H1 (cell line): ENCODE data around the gene CC2D1A. TPM values are rescaled to one million over a fixed set of nuclear protein-coding genes. Genes with fewer than 3 reads are reported as not detected.

Source experiments
- CTCF ChIA-PET: fragments of 300-600 bp; sonication (Branson Sonifier 250); formaldehyde crosslinking; loops from one replicate; lab custom pipeline; 2021; ENCODE audit not compliant: partially characterized antibody; lab: Charles Lee
- POLR2A ChIA-PET: fragments of 300-600 bp; sonication (Branson Sonifier 250); formaldehyde crosslinking; loops from one replicate; lab custom pipeline; 2021; ENCODE audit warnings: inconsistent platforms; ENCODE audit not compliant: partially characterized antibody; lab: Charles Lee
- DNase-seq, 2 experiments: peaks; one replicate each; pipeline versions ENCODE4 v3.0.0 to v3.0.0-alpha.2; 2010 to 2022; ENCODE audit warnings: low spot score in 2 of 2, low read depth in 1 of 2, mixed read lengths in 1 of 2
- FAIRE-seq: peaks from 2 replicates; lab custom pipeline; 2011; peaks lifted over from hg19 to GRCh38; lab: Jason Lieb, UNC
- H2AFZ ChIP-seq: 2 replicates; pipeline ENCODE4 v1.8.1; 2012; ENCODE audit warnings: low read length, inconsistent platforms
- H2AK5ac ChIP-seq: 2 replicates; pipeline ENCODE4 v1.6.1; 2013; ENCODE audit warnings: low read depth, low read length
- H2BK120ac ChIP-seq: replicated peaks from 2 replicates; pipeline ENCODE3; 2013; ENCODE audit warnings: low read depth, low read length, inconsistent platforms
- H2BK12ac ChIP-seq: 2 replicates; pipeline ENCODE4 v1.6.1; 2013; ENCODE audit warnings: low read depth, low read length
- H2BK15ac ChIP-seq: 2 replicates; pipeline ENCODE4 v1.6.1; 2013; ENCODE audit warnings: low read length
- H2BK20ac ChIP-seq: 2 replicates; pipeline ENCODE4 v1.6.1; 2013; ENCODE audit warnings: low read length
- H2BK5ac ChIP-seq: 2 replicates; pipeline ENCODE4 v1.6.1; 2013; ENCODE audit warnings: low read depth, low read length
- H3K14ac ChIP-seq: 2 replicates; pipeline ENCODE4 v1.6.1; 2013; ENCODE audit warnings: inconsistent platforms; ENCODE audit not compliant: insufficient read length
- H3K18ac ChIP-seq: 2 replicates; pipeline ENCODE4 v1.6.1; 2013; ENCODE audit warnings: low read length; ENCODE audit errors: extremely low read depth
- H3K23ac ChIP-seq: 2 replicates; pipeline ENCODE4 v1.6.1; 2013; ENCODE audit warnings: inconsistent platforms; ENCODE audit not compliant: insufficient read length
- H3K23me2 ChIP-seq: 2 replicates; pipeline ENCODE4 v1.6.1; 2013; ENCODE audit warnings: low read depth, low read length
- H3K27ac ChIP-seq: 2 replicates; pipeline ENCODE4 v1.6.1; 2011; ENCODE audit warnings: low read depth, low read length, inconsistent platforms
- H3K27me3 ChIP-seq, 4 experiments: replicated peaks in 1 of 4; 1 replicate in 1 of 4; 2 replicates in 3 of 4; pipeline versions ENCODE4 v1.6.1 to v1.8.1; 2011 to 2013; ENCODE audit warnings: low read length in 3 of 4, mild to moderate bottlenecking in 3 of 4, inconsistent platforms in 2 of 4, mixed read lengths in 2 of 4, moderate library complexity in 1 of 4; ENCODE audit not compliant: control insufficient read depth in 3 of 4, insufficient read depth in 3 of 4; ENCODE audit errors: extremely low read depth in 1 of 4
- H3K36me3 ChIP-seq, 4 experiments: 2 replicates each; pipeline versions ENCODE4 v1.6.1 to v1.8.1; 2011 to 2013; ENCODE audit warnings: mild to moderate bottlenecking in 4 of 4, low read length in 3 of 4, moderate library complexity in 2 of 4, control low read depth in 1 of 4, inconsistent platforms in 1 of 4; ENCODE audit not compliant: insufficient read depth in 4 of 4, control insufficient read depth in 2 of 4
- H3K4ac ChIP-seq: replicated peaks from 2 replicates; pipeline ENCODE3; 2013; ENCODE audit warnings: low read length, low read depth, mixed read lengths, inconsistent platforms; ENCODE audit not compliant: insufficient read length
- H3K4me1 ChIP-seq, 4 experiments: replicated peaks in 1 of 4; 1 replicate in 1 of 4; 2 replicates in 3 of 4; pipeline versions ENCODE4 v1.6.1 to v1.8.1; 2011 to 2013; ENCODE audit warnings: low read length in 3 of 4, inconsistent platforms in 2 of 4, mixed read lengths in 1 of 4; ENCODE audit not compliant: insufficient read depth in 4 of 4, control insufficient read depth in 3 of 4
- H3K4me2 ChIP-seq, 2 experiments: 2 replicates each; pipeline versions ENCODE4 v1.6.1 to v1.8.1; 2011 to 2013; ENCODE audit warnings: low read depth in 2 of 2, low read length in 2 of 2, control low read depth in 1 of 2, inconsistent platforms in 1 of 2, mild to moderate bottlenecking in 1 of 2; ENCODE audit not compliant: insufficient read depth in 1 of 2
- H3K4me3 ChIP-seq, 4 experiments: fragments of 200-600, 300-600 bp in 1 of 4; sonication (generic), shearing (Covaris generic), sonication (Bioruptor Twin) in 1 of 4; 2 replicates each; pipeline versions ENCODE4 v1.5.1 to v1.8.1; 2011 to 2016; ENCODE audit warnings: low read length in 4 of 4, low read depth in 3 of 4, control low read depth in 2 of 4, inconsistent platforms in 2 of 4, mild to moderate bottlenecking in 2 of 4, mixed read lengths in 1 of 4, moderate library complexity in 1 of 4; ENCODE audit not compliant: insufficient read depth in 2 of 4; ENCODE audit errors: extremely low read depth in 1 of 4
- H3K56ac ChIP-seq: replicated peaks from 2 replicates; pipeline ENCODE3; 2013; ENCODE audit warnings: low read depth, mild to moderate bottlenecking, mixed read lengths, low read length, inconsistent platforms; ENCODE audit not compliant: insufficient read length
- H3K79me1 ChIP-seq: 2 replicates; pipeline ENCODE4 v1.6.1; 2013; ENCODE audit warnings: low read depth, low read length, control low read depth
- H3K79me2 ChIP-seq, 2 experiments: 2 replicates each; pipeline versions ENCODE4 v1.6.1 to v1.8.1; 2012 to 2013; ENCODE audit warnings: low read length in 2 of 2, mild to moderate bottlenecking in 2 of 2, inconsistent platforms in 1 of 2; ENCODE audit not compliant: insufficient read depth in 2 of 2, control insufficient read depth in 1 of 2
- H3K9ac ChIP-seq, 4 experiments: replicated peaks in 1 of 4; 1 replicate in 1 of 4; 2 replicates in 3 of 4; pipeline versions ENCODE4 v1.6.1 to v1.8.1; 2011 to 2013; ENCODE audit warnings: low read depth in 3 of 4, low read length in 3 of 4, control low read depth in 2 of 4, mild to moderate bottlenecking in 2 of 4, moderate library complexity in 2 of 4, inconsistent platforms in 1 of 4; ENCODE audit errors: extremely low read depth in 1 of 4
- H3K9me3 ChIP-seq, 2 experiments: 2 replicates each; pipeline versions ENCODE4 v1.6.1 to v1.8.1; 2012 to 2013; ENCODE audit warnings: mild to moderate bottlenecking in 2 of 2, moderate library complexity in 2 of 2, control low read depth in 1 of 2, inconsistent platforms in 1 of 2, low read depth in 1 of 2, low read length in 1 of 2, mixed read lengths in 1 of 2; ENCODE audit not compliant: insufficient read depth in 2 of 2
- H4K20me1 ChIP-seq, 2 experiments: replicated peaks in 1 of 2; 2 replicates each; pipeline versions ENCODE3 to v1.8.1; 2011 to 2013; ENCODE audit warnings: inconsistent platforms in 2 of 2, low read length in 2 of 2, mild to moderate bottlenecking in 1 of 2; ENCODE audit not compliant: insufficient read depth in 2 of 2, control insufficient read depth in 1 of 2
- H4K5ac ChIP-seq: 2 replicates; pipeline ENCODE4 v1.6.1; 2013; ENCODE audit warnings: low read length, low read depth, mixed read lengths, inconsistent platforms; ENCODE audit not compliant: insufficient read length
- H4K8ac ChIP-seq: 2 replicates; pipeline ENCODE4 v1.8.0; 2013; ENCODE audit warnings: mild to moderate bottlenecking, moderate library complexity, low read length, inconsistent platforms; ENCODE audit not compliant: insufficient read depth; ENCODE audit errors: extremely low read depth
- H4K91ac ChIP-seq: replicated peaks from 2 replicates; pipeline ENCODE3; 2013; ENCODE audit warnings: low read length, mixed read lengths, inconsistent platforms; ENCODE audit not compliant: insufficient read length
- PHF8 ChIP-seq: fragments of 200-600 bp; sonication (generic); conservative IDR thresholded peaks from 2 replicates; pipeline ENCODE4 v1.7.1; 2012; ENCODE audit warnings: low read depth, mild to moderate bottlenecking, inconsistent platforms, low read length, moderate library complexity
- POLR2AphosphoS5 ChIP-seq: IDR thresholded peaks from 2 replicates; pipeline ENCODE4 v1.6.1; 2011; ENCODE audit warnings: low read depth, low read length
- WGBS, 2 experiments: shearing (Covaris generic) in 1 of 2; methylation state at CpG; one replicate each; pipeline versions ENCODE4 v1.1.6 to v1.1.7; 2013 to 2015; ENCODE audit warnings: low lambda C conversion rate in 2 of 2, mixed read lengths in 2 of 2, inconsistent platforms in 1 of 2, low coverage in 1 of 2, missing lambda C conversion rate in 1 of 2; ENCODE audit not compliant: insufficient replicate concordance in 2 of 2, insufficient coverage in 1 of 2, insufficient read length in 1 of 2; ENCODE audit errors: extremely low coverage in 1 of 2, missing lambda C conversion rate in 1 of 2; 5-methylcytosine and 5-hydroxymethylcytosine counted together
- polyA plus RNA-seq, 7 experiments: library from polyadenylated mRNA; depleted of rRNA in 3 of 7; stranded (reverse) in 5 of 7; unstranded in 2 of 7; fragments of >200 nt in 5 of 7; fragments of 200-250 nt in 2 of 7; gene quantifications; 1 replicate in 5 of 7; 2 replicates in 1 of 7; 4 replicates in 1 of 7; pipeline versions ENCODE4 v1.2.1 to v1.2.3, GENCODE V29; 2011 to 2013; ENCODE audit warnings: missing spikeins in 2 of 7, mixed read lengths in 2 of 7
- total RNA-seq: library from RNA; stranded (reverse); fragmentation: NEBNext Ultra II Directional; extraction: Animal tissue kit (Norgen Biotek cat#: 25700); gene quantifications from 2 replicates; pipeline ENCODE4 v1.2.1, GENCODE V29; 2021

CC2D1A gene
- total and polyA plus RNA-seq, 2 of the 8 experiments (the other 6 are each of a cell fraction or from before 2014, with no cell fraction given) = 12.5 to 33.0 TPM

- peaks cover 13% of the 10 kb centered on the region for H3K79me1 ChIP-seq
- no peak for FAIRE-seq
- DNase-seq = no peak
- no peak overlapping the region for H2BK20ac ChIP-seq
- no peak overlapping the region for H2BK12ac ChIP-seq
- 95% methylated on average over 39 of the region's 42 CpGs; no CpG with 5 or more reads in 1 of the 2 experiments for WGBS, 2 experiments
- ChIA-PET POLR2A (interaction anchor here (0.8 to 4.3 kb wide), 9 partner anchors 16 to 42 kb away, joined by 3 to 35 read pairs (median 3); partner anchors contain the start of gene PODNL1), CTCF (interaction anchor here (1.0 to 7.8 kb wide), 8 partner anchors 19 to 118 kb away, joined by 3 to 77 read pairs (median 3); no protein-coding TSS in a partner anchor)
- H2AFZ ChIP-seq = no peak overlapping the region
- H2BK5ac ChIP-seq = no peak overlapping the region
- no peak overlapping the region for H3K4me3 ChIP-seq
- peaks cover 0 to 7% (median 3%) of the 10 kb centered on the region in 4 experiments; a peak in 6 of 7 replicates for H3K4me1 ChIP-seq
- no peak overlapping the region for H3K4ac ChIP-seq
- no peak overlapping the region for H2BK120ac ChIP-seq
- H2AK5ac ChIP-seq = no peak overlapping the region
- no peak overlapping the region for H3K4me2 ChIP-seq
- H4K8ac ChIP-seq = no peak overlapping the region
- peaks cover 9% of the 10 kb centered on the region for H3K23me2 ChIP-seq
- no peak overlapping the region for H4K5ac ChIP-seq
- H3K9me3 ChIP-seq = no peaks in the 10 kb centered on the region
- H3K23ac ChIP-seq = no peak overlapping the region
- H3K79me2 ChIP-seq = peaks cover 0 to 19% of the 10 kb centered on the region in 2 experiments; a peak in 3 of 4 replicates
- no peak overlapping the region for H3K27ac ChIP-seq
- H4K20me1 ChIP-seq = peaks cover 0 to 16% of the 10 kb centered on the region in 2 experiments
- no peaks in the 10 kb centered on the region for H3K27me3 ChIP-seq
- H3K9ac ChIP-seq = no peak overlapping the region
- no peak overlapping the region for H3K18ac ChIP-seq
- TF ChIP-seq POLR2AphosphoS5 = peak; percentile 59; the same call in 1 of the 2 replicates
- TF ChIP-seq PHF8 = no peak
- peaks cover 20 to 45% (median 40%) of the 10 kb centered on the region in 4 experiments for H3K36me3 ChIP-seq
- H4K91ac ChIP-seq = no peak overlapping the region
- H3K56ac ChIP-seq = no peak overlapping the region
- H2BK15ac ChIP-seq = no peak overlapping the region
- no peak overlapping the region for H3K14ac ChIP-seq
Measured at GRCh38 chr19:13955662-13956364, 49.8 kb downstream of the CC2D1A start.
